Fibroblast of upper back skin (primary cell): ENCODE results near the gene CRACR2A.

Experiments
- DNase-seq: peaks from one replicate; pipeline ENCODE4 v3.0.0-alpha.2; 2013

The CRACR2A gene

GRCh38 chr12:3594966-3595365 is 157.9 kb downstream of the CRACR2A start:
- DNase-seq = no peak

DNA sequence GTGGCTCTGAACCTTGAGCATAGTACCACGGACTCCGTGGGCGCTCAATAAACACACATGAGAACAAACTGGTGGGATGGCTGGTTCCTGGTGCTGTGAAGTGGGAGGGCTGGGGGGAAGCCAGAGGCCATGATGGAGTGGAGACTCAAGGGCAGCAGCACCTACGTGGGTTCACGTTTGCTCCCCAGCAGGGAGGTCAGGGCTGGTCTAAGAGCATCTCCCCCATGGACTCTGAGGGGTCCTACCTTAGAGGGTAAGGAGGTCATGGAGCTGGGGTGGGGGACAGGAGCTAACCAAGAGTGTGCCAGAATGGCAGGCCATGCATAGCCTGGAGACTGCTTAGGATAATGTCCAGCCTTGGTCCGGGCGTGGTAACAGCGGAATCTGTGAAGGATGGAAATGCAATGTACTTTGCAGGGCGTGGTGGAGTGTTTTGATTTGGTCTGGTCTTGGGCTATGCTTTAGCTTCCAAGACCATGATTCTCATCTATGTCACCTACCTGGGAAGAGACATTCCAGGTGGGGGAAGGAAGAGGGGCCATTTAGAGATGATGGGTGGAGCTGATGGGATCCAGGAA is 158.9 kb downstream of the CRACR2A start:
- no peak for DNase-seq

- DNase-seq = no peak
These were observed 159.9 kb downstream of the CRACR2A start for GRCh38 chr12:3592856-3593625.

DNA sequence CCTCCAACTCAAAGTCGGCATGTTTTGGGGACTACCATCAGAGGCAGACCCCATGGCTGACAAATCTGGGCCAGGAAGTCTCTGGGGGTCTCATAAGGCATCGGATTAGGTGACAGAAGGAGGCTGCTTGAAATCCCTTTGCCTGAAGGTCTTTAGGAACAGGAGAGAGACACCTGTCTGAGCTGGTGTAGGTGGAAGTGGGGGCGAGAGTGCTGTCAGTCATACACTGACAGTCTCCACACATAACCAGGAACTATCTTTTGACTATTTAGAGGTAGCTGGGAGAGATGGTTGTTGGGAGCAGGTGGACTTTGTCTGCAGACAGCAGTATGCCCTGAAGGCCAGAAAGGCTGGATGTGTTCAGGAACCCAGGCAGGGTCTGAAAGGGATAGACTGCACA is 163.2 kb downstream of the CRACR2A start:
- no peak for DNase-seq

GRCh38 chr12:3587402-3588013 is 165.4 kb downstream of the CRACR2A start:
- no peak for DNase-seq

DNA sequence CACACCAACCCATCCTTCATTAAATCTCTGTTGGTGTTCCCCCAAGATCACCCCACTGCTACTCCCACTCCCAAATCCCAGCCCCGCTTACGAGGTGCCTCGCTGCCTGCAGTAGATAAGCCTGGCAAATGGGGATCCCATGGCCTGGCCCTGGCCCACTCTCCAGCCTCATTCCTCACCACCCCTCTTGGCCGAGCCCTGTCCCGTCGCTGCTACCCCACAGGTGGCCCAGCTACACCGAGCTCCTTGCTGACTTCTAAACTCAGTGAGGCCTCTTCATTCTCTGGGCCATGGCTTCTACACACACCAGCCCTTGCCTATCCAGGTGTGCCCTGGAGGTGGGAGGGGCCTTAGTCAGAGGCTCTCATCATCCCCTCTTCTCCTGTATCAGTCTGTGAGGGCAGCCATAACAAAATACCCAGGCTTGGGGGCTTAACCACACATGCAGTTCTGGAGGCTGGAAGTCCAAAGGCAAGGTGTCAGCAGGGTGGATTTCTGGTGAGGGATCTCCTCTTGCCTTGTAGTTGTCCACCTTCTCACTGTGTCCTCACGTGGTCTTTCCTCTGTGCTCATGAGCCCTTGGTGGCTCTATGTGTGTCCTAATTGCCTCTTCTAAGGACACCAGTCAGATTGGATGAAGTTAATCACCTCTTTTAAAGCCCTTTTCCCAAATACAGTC is 169.1 kb downstream of the CRACR2A start:
- DNase-seq = no peak

GRCh38 chr12:3580094-3580749 is 172.7 kb downstream of the CRACR2A start:
- no peak for DNase-seq

DNA sequence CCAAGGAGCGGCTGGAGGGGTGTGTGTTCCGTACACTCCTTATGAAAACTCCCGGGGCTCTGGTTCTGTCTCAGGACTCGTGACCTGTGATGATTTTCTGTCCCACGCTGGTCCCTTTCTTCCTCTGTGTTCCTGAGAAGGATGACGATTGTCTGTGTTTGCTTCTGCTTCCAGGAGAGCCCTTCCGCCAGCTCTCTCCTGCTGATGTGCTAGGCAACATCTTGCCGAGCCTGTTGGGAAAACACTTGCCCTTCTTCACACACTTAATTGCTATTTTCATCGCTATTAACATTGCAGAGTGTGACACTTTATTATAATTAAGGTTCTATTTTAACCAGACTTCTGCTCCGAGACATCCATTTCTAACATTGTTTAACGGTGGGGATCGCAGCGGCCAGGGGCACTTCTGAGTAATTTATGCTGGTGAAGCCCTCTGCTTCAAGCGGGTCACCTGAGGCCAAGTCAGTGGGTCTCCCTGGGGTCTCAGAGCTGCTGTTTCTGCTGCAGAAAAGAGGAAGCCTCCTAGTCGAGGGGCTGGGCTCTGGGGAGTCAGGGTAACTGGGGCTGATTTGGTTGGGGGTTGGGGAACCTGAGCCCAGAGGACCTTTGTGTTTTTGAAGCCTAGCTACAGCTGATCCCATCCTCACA is 173.3 kb downstream of the CRACR2A start:
- no peak for DNase-seq

DNA sequence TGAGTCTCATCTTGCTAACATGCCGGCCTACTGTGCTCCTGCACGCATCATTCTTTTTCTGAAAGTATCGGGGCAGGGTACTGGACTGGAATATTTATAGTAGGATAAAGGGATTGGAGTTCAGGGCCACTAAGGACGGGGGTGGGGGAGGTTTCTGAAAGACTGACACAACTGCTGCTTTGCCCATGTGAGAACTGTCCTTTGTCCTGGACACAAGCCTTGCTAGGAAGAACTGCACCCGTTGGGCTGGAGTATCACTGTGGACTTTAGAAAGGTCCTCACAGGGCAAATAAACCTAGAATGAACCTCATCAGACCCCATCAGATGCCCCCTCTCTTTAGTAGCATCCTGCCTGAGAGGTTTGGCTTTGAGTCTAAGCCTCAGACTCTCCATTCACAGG is 174.4 kb downstream of the CRACR2A start:
- no peak for DNase-seq

DNA sequence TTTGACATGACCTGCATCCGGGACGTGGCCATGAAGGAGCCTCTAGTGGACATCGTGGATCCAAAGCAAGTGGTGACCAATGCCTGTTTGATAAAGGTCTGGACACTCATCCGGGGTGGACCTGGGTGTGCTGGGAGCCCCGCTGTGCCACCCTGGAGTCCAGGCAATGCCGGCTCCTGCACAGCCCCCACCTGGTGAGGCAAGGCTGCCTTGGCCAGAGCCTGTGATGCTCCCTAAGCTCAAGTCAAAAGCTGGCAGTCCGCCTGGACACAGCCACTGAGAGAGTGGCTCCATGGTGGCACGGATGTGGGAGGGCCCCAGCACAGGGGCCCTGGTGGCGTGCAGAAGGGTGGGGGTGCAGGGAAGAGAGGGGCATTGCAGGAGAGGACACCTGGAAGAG is 176.0 kb downstream of the CRACR2A start:
- DNase-seq = no peak

DNA sequence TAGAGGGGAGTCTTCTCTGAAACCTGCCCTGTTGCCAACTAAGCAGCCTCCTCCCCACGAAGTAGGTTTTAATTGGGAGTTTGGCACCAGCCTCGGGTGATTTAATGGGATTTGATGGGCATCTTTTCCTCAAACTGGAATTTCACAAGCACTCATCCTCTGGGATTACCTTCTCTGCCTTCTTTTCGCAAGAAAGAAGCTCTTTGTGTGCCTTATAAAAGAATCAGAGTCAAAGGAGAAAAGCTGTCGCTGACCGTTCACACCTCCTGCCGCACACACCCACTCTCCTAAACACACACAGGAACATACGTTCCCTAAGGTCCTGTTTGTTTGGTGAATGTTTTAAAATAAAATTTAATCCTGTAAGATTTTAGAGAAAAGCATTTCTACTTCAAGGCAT is 177.9 kb downstream of the CRACR2A start:
- DNase-seq = no peak

GRCh38 chr12:3572560-3572959 is 180.3 kb downstream of the CRACR2A start:
- no peak for DNase-seq

DNA sequence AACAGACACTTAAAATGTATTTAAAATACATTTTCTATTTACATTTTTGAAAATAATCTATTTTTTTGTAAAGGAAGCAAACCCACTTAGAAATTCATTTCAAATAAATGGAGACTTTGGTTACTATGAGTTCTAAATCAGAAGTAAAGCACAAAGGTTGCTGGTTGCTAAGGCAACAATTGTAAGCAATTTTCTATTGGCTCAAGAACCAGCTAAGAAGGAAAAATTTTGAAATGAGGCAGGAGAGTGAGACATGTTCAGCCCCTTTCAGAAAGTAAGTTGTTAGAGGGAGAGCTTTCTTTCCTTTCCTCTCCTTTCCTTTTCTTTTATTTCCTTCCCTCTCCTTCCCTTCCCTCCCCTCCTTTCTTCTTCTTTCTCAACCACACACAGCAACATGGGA is 181.2 kb downstream of the CRACR2A start:
- no peak for DNase-seq

DNA sequence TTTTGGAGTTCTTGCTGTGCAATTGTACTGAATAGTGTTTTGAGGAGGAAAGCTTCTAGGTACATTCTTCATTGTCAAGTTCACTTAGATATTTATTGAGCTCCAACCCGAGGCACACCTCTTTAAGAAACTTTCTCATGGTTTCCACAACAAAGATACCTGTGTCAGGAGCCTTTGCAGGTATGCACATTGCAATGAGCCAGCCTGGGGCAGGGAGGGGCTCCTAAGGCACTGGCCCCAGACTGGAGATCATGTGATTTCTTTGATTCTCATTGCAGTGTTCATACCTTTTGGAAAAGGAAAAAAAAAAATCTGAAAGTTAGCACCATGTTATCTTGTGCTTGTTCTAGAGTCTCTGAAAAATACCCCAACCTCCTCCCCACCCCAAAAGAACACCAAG is 181.6 kb downstream of the CRACR2A start:
- no peak for DNase-seq

DNA sequence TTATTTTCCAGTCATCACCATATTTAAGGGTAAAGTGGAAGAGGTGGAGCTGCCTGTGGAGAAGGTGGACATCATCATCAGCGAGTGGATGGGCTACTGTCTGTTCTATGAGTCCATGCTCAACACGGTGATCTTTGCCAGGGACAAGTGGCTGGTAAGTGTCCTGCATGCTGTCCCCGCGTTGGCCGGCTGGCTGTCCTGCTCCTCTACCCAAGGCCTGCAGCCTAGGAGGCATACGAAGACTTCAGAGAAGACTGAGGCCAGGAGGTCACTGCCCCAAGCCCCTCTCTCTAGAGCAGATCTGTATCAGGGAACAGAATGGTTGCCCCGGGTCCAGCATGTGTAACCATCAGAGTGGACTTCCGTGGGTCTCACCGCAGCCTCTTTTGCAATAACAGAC is 184.2 kb downstream of the CRACR2A start:
- no peak for DNase-seq

DNA sequence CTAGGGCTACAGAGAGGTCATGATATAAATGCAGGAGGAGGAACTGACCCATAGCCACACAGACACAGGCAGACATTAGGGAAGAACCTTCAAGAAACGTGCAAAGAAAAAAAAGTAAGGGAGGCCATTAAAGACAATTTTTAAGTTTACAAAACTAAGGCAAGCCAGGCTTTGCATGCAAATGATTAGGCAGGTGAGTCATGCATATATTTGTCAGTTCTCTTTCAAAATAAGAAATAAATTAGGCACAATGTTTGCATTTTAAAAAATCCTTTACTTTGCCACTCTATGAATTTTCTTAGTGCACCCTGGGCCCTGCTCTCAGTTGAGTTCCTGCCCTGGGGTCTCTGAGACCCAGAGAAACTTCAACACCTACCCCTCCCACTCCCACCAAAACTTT is 186.9 kb downstream of the CRACR2A start:
- no peak for DNase-seq
